ENCODE data around the gene MLLT10. TPM values are rescaled to one million over a fixed set of nuclear protein-coding genes. Genes with fewer than 3 reads are reported as not detected.

The MLLT10 gene
- total RNA-seq, 1 experiment from 2014 or later = 72.3 TPM

DNA sequence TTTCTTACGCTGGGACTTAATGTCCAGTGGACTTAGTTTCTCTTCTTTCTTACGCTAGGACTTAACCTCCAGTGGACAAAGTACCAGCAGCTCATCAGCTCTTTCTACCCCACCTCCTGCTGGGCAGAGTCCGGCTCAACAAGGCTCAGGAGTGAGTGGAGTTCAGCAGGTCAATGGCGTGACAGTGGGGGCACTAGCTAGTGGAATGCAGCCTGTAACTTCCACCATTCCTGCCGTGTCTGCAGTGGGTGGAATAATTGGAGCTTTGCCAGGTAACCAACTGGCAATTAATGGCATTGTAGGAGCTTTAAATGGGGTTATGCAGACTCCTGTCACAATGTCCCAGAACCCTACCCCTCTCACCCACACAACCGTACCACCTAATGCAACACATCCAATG, 199.7 kb downstream of the MLLT10 start:
- no peak overlapping the region for H2BK12ac ChIP-seq (ENCODE audit: insufficient read length, low read depth, low read length)
- H3K4me3 Mint-ChIP-seq = no peak overlapping the region
- H3K4ac ChIP-seq (ENCODE audit: low read depth, low read length) = no peak overlapping the region
- TF ChIP-seq, protein P1, sequence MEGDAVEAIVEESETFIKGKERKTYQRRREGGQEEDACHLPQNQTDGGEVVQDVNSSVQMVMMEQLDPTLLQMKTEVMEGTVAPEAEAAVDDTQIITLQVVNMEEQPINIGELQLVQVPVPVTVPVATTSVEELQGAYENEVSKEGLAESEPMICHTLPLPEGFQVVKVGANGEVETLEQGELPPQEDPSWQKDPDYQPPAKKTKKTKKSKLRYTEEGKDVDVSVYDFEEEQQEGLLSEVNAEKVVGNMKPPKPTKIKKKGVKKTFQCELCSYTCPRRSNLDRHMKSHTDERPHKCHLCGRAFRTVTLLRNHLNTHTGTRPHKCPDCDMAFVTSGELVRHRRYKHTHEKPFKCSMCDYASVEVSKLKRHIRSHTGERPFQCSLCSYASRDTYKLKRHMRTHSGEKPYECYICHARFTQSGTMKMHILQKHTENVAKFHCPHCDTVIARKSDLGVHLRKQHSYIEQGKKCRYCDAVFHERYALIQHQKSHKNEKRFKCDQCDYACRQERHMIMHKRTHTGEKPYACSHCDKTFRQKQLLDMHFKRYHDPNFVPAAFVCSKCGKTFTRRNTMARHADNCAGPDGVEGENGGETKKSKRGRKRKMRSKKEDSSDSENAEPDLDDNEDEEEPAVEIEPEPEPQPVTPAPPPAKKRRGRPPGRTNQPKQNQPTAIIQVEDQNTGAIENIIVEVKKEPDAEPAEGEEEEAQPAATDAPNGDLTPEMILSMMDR (conservative IDR thresholded peaks at IDR 0.05) = no peak
- no CpG with 5 or more reads among the region's 6 CpGs for WGBS (ENCODE audit: extremely low coverage, insufficient read length, low lambda C conversion rate)
- no peaks in the 10 kb centered on the region; a peak in 1 of 5 replicates for H3K9me3 Mint-ChIP-seq
- H3K18ac ChIP-seq (ENCODE audit: insufficient read length, low read depth, low read length) = no peak overlapping the region
- H3K27me3 Mint-ChIP-seq (ENCODE audit: low read depth) = no peaks in the 10 kb centered on the region
- no peak overlapping the region for H3K4me2 ChIP-seq (ENCODE audit: insufficient read depth, insufficient read length, low read length)
- H3K9ac ChIP-seq (ENCODE audit: extremely low read depth, insufficient read length, low read length) = no peak overlapping the region
- H2AFZ ChIP-seq (ENCODE audit: low read length) = no peak overlapping the region
- no peak overlapping the region for H2BK120ac ChIP-seq (ENCODE audit: low read depth, low read length, poor library complexity, severe bottlenecking)
- H3K4me1 Mint-ChIP-seq = peaks cover 24 to 30% of the 10 kb centered on the region in 2 experiments
- no peaks in the 10 kb centered on the region for H3K23me2 ChIP-seq (ENCODE audit: insufficient read length, low read depth, low read length, poor library complexity, severe bottlenecking)
- no peaks in the 10 kb centered on the region for H3K27me3 ChIP-seq (ENCODE audit: insufficient read depth, low read length)
- no peaks in the 10 kb centered on the region for H3K9me3 ChIP-seq (ENCODE audit: control insufficient read depth, low read depth, low read length)
- H3K56ac ChIP-seq (ENCODE audit: insufficient read length, low read depth, low read length) = no peak overlapping the region
- H3K14ac ChIP-seq (ENCODE audit: insufficient read depth, low read length) = no peak overlapping the region; the same call in 1 of the 2 replicates
- no peak for DNase-seq
- H4K8ac ChIP-seq (replicated peaks; ENCODE audit: insufficient read length, low read depth, low read length) = no peak overlapping the region
- no peak overlapping the region for H2BK15ac ChIP-seq (ENCODE audit: low read depth, low read length)
- H3K27ac Mint-ChIP-seq = peak overlapping the region in 1 of 3 experiments; percentile 55; a peak in 1 of 7 replicates
- no peaks in the 10 kb centered on the region for H3K79me2 ChIP-seq (ENCODE audit: insufficient read depth, low read length)
- H2BK5ac ChIP-seq (ENCODE audit: insufficient read length, low read length) = no peak overlapping the region
- H4K91ac ChIP-seq (ENCODE audit: insufficient read length, low read depth, low read length) = no peak overlapping the region
- H2AK5ac ChIP-seq (ENCODE audit: insufficient read length, low read length) = no peak overlapping the region
- no peak overlapping the region for H4K5ac ChIP-seq (ENCODE audit: insufficient read length, low read depth, low read length)
- H3K27ac ChIP-seq (ENCODE audit: insufficient read length, low read depth, low read length) = no peak overlapping the region
- no peak overlapping the region for H3T11ph ChIP-seq (ENCODE audit: low read length)
- no peaks in the 10 kb centered on the region for H4K20me1 ChIP-seq (ENCODE audit: control insufficient read depth, insufficient read depth, insufficient read length)
- H3K4me1 ChIP-seq (ENCODE audit: insufficient read depth, low read length) = peaks cover 2% of the 10 kb centered on the region; the same call in 1 of the 2 replicates
- peaks cover 20 to 51% (median 50%) of the 10 kb centered on the region in 3 experiments; a peak in 6 of 7 replicates for H3K36me3 Mint-ChIP-seq (ENCODE audit: insufficient read depth in 1 of 3, low read depth in 3 of 3)
- no peak overlapping the region for H3K23ac ChIP-seq (ENCODE audit: insufficient read length, low read depth, low read length)
- no peak overlapping the region for H2BK20ac ChIP-seq (ENCODE audit: low read depth, low read length, poor library complexity, severe bottlenecking)
- H3K79me1 ChIP-seq (ENCODE audit: insufficient read depth, low read depth, low read length, poor library complexity, severe bottlenecking) = peaks cover 3% of the 10 kb centered on the region
